Spleen (tissue), 11 donors: ENCODE measurements around the gene ASMT. TPM values are rescaled to one million over a fixed set of nuclear protein-coding genes. Genes with fewer than 3 reads are reported as not detected.

Source experiments
- DNase-seq: peaks from one replicate; pipeline ENCODE4 v3.0.0-alpha.2; 2020
- H3K27ac ChIP-seq, 8 donors: fragments of 200-600 bp; sonication (generic) in 7 of 8; 1 replicate in 4 of 8; 2 replicates in 4 of 8; pipeline versions ENCODE4 v1.5.0 to v1.8.0; 2016 to 2021; ENCODE audit warnings: inconsistent platforms in 4 of 8, mild to moderate bottlenecking in 4 of 8, moderate library complexity in 1 of 8
- H3K27me3 ChIP-seq, 7 donors: fragments of 200-600 bp; sonication (generic) in 6 of 7; replicated peaks in 1 of 7; 1 replicate in 4 of 7; 2 replicates in 3 of 7; pipeline versions ENCODE4 v1.5.0 to v1.8.0; 2016 to 2021; ENCODE audit warnings: inconsistent platforms in 3 of 7, mild to moderate bottlenecking in 1 of 7
- H3K36me3 ChIP-seq, 6 donors: fragments of 200-600 bp; sonication (generic) in 5 of 6; 1 replicate in 4 of 6; 2 replicates in 2 of 6; pipeline versions ENCODE4 v1.5.0 to v1.8.0; 2016 to 2021; ENCODE audit warnings: inconsistent platforms in 2 of 6
- H3K4me1 ChIP-seq, 6 donors: fragments of 200-600 bp; sonication (generic) in 5 of 6; 1 replicate in 3 of 6; 2 replicates in 3 of 6; pipeline versions ENCODE4 v1.5.0 to v1.8.0; 2016 to 2021; ENCODE audit warnings: inconsistent platforms in 3 of 6
- H3K4me3 ChIP-seq, 8 donors: fragments of 200-600 bp; sonication (generic) in 7 of 8; 1 replicate in 4 of 8; 2 replicates in 4 of 8; pipeline versions ENCODE4 v1.5.0 to v1.8.0; 2016 to 2021; ENCODE audit warnings: inconsistent platforms in 4 of 8, mild to moderate bottlenecking in 4 of 8, moderate library complexity in 2 of 8
- H3K9me3 ChIP-seq, 8 donors: fragments of 200-600 bp; sonication (generic) in 7 of 8; 1 replicate in 4 of 8; 2 replicates in 4 of 8; pipeline versions ENCODE4 v1.5.0 to v1.8.0; 2016 to 2021; ENCODE audit warnings: inconsistent platforms in 4 of 8
- CTCF ChIP-seq, 11 experiments: fragments of 200-600 bp in 7 of 11; fragments of 450-650 bp in 4 of 11; sonication (generic) in 4 of 11; IDR thresholded peaks in 8 of 11; conservative IDR thresholded peaks in 3 of 11; 1 replicate in 7 of 11; 2 replicates in 4 of 11; pipeline versions ENCODE4 v1.4.0 to v1.8.0; 2016 to 2021; ENCODE audit warnings: antibody characterized with exemption in 11 of 11, inconsistent platforms in 4 of 11, mild to moderate bottlenecking in 1 of 11
- POLR2A ChIP-seq, 3 donors: fragments of 450-650 bp; IDR thresholded peaks; one replicate each; pipeline ENCODE4 v1.5.1; 2017; ENCODE audit warnings: antibody characterized with exemption in 3 of 3, mild to moderate bottlenecking in 1 of 3
- POLR2AphosphoS5 ChIP-seq, 3 donors: sonication (generic); formaldehyde crosslinking; IDR thresholded peaks; one replicate each; pipeline ENCODE4 v1.5.1; 2017; ENCODE audit warnings: antibody characterized with exemption in 3 of 3
- WGBS, 5 donors: extraction: QIAGEN DNeasy Blood & Tissue Kit in 3 of 5; methylation state at CpG; one replicate each; pipeline versions ENCODE4 v1.1.5 to v1.1.7; 2013 to 2018; 5-methylcytosine and 5-hydroxymethylcytosine counted together
- intact Hi-C: fragments of 100-400 bp; cut with DNase I; formaldehyde crosslinking; loops from one replicate; pipeline ENCODE4 v1.15.0; 2023; ENCODE audit warnings: low total_unique reads
- polyA plus RNA-seq, 3 donors: library from polyadenylated mRNA; stranded (reverse); fragments of 200-250 nt; gene quantifications; one replicate each; pipeline ENCODE4 v1.2.1, GENCODE V29; 2013
- total RNA-seq, 7 donors: library from RNA; depleted of rRNA in 3 of 7; stranded (reverse); fragments of >200 nt in 3 of 7; fragmentation: NEBNext Ultra II Directional in 4 of 7; extraction: Animal tissue kit (Norgen Biotek cat#: 25700) in 4 of 7; gene quantifications; one replicate each; pipeline versions ENCODE4 v1.1.0 to v1.2.1, GENCODE V29; 2016 to 2021
- donor health status: healthy with polysubstance abuse.
- donor health status: DM: no; HTN: no; CAD: no; lungs with moderate emphysema.
- donor health status: DM: no; HTN: no; CAD: no.
- donor health status: Bipolar disorder and iron deficiency.
- donor health status: healthy.
- donor health status: DM: no; HTN: no; CAD: no.
- donor health status: DM: yes; HTN: yes; CAD: no.

ASMT gene
- total and polyA plus RNA-seq, 10 donors: 0.11 to 9.6 (median 0.59) TPM; not detected in 2

- TF ChIP-seq POLR2AphosphoS5 (IDR thresholded peaks at IDR 0.05) (no peak), CTCF (IDR thresholded peaks at IDR 0.05 in 8 of 11, conservative IDR thresholded peaks at IDR 0.05 in 3 of 11) (no peak), POLR2A (IDR thresholded peaks at IDR 0.05) (no peak)
- Histone ChIP-seq H3K27me3 (peaks cover 0 to under 1% (median 0%) of the 10 kb centered on the region in 7 donors), H3K4me1 (no peaks in the 10 kb centered on the region), H3K36me3 (no peaks in the 10 kb centered on the region), H3K9me3 (no peaks in the 10 kb centered on the region), H3K4me3 (no peak overlapping the region), H3K27ac (no peak overlapping the region)
- intact Hi-C loops: no loop called here
- no peak for DNase-seq
- WGBS, 5 donors: 66 to 84% (median 73%) methylated on average over 7 of the region's 7 CpGs
Observed at GRCh38 chrX:1629244-1629643, 14.4 kb downstream of the ASMT start.

- no peak overlapping the region for H3K27ac ChIP-seq
- H3K4me1 ChIP-seq: peaks cover 0 to 7% (median 0%) of the 10 kb centered on the region in 6 donors
- H3K36me3 ChIP-seq: no peaks in the 10 kb centered on the region
- no peak overlapping the region for H3K4me3 ChIP-seq
- H3K27me3 ChIP-seq: peaks cover 0 to 21% (median 0%) of the 10 kb centered on the region in 7 donors
- DNase-seq: no peak
- peaks cover 0 to 22% (median 15%) of the 10 kb centered on the region in 8 donors for H3K9me3 ChIP-seq
- TF ChIP-seq CTCF (IDR thresholded peaks at IDR 0.05 in 8 of 11, conservative IDR thresholded peaks at IDR 0.05 in 3 of 11) (no peak), POLR2AphosphoS5 (IDR thresholded peaks at IDR 0.05) (no peak), POLR2A (IDR thresholded peaks at IDR 0.05) (no peak)
- intact Hi-C loops: no loop called here
Observed at GRCh38 chrX:1646009-1646408, 31.1 kb downstream of the ASMT start.

- no peaks in the 10 kb centered on the region for H3K36me3 ChIP-seq
Observed at GRCh38 chrX:1649621-1650020, 34.8 kb downstream of the ASMT start.

More at GRCh38 chrX:1649621-1650020, 34.8 kb downstream of the ASMT start:
- intact Hi-C loops: loop anchor here (5.0 kb wide), 1 partner anchor 943 kb away; no protein-coding TSS in a partner anchor
- no peak for DNase-seq
- H3K4me1 ChIP-seq: peaks cover 0 to 12% (median 0%) of the 10 kb centered on the region in 6 donors
- WGBS, 5 donors: 33 to 62% (median 43%) methylated on average over 8 of the region's 8 CpGs
- H3K4me3 ChIP-seq: no peak overlapping the region
- TF ChIP-seq CTCF (IDR thresholded peaks at IDR 0.05 in 8 of 11, conservative IDR thresholded peaks at IDR 0.05 in 3 of 11) (no peak), POLR2AphosphoS5 (IDR thresholded peaks at IDR 0.05) (no peak), POLR2A (IDR thresholded peaks at IDR 0.05) (no peak)
- no peak overlapping the region for H3K27ac ChIP-seq
- H3K9me3 ChIP-seq: peaks cover 0 to 22% (median 15%) of the 10 kb centered on the region in 8 donors
- peaks cover 0 to 21% (median 0%) of the 10 kb centered on the region in 7 donors for H3K27me3 ChIP-seq
